CD1c-positive myeloid dendritic cell (primary cell): ENCODE data around the gene NCAPD2.
A peak's percentile ranks its signal among the peaks of the same experiment; 100 is the strongest.
"Not testable (repeated sequence)": the region's sequence is repeated elsewhere in the genome, so short reads cannot be mapped to it uniquely, and the experiment has no call there.

Source experiments
- DNase-seq: peaks from one replicate; pipeline ENCODE4 v3.0.0-alpha.2; 2016; ENCODE audit errors: extremely low spot score

Gene NCAPD2

GRCh38 chr12:6550294-6551062 is 56.6 kb downstream of the NCAPD2 start:
- peak; percentile 67 for DNase-seq

DNA sequence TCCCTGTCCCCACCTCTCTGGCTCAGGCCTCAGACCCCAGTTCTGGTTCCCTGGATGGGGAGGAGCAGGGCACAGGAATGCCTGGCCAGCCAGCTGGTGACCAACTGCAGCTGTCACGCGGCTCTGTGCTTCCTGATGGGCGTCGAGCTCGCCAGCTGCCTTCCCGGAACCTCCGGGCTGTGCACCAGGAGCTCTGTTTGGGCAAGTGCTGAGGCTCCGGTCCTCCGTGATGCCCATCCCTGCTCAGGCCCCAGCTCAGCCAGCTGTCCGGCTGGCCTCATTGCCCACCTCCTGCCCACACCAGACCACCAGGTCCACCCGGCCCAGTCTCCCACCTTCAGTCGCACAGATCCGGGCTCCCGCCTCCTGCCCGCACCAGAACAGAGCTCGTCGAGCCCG is 57.2 kb downstream of the NCAPD2 start:
- no peak for DNase-seq

GRCh38 chr12:6551496-6552139 is 57.7 kb downstream of the NCAPD2 start:
- no peak for DNase-seq

DNA sequence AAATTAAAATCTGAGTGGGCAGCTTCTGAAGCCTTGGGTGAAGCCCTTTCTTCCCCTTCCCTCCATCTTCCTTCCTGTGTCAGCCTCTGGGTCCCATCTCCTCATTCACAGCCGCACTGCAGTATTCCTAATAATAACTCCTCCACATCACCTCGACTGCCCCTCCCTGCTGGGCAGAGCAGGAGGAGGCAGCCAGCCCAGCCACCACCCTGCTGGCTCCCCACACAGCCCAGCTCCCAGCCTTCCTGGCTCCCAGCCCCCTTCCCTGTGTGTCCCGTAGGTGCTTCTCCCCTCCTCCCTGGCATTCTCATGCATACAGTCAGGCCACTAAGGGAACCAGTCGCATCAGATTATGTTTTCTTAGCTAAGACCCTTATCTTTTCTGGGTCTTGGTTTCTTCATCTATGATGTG is 58.2 kb downstream of the NCAPD2 start:
- DNase-seq, result no peak

DNA sequence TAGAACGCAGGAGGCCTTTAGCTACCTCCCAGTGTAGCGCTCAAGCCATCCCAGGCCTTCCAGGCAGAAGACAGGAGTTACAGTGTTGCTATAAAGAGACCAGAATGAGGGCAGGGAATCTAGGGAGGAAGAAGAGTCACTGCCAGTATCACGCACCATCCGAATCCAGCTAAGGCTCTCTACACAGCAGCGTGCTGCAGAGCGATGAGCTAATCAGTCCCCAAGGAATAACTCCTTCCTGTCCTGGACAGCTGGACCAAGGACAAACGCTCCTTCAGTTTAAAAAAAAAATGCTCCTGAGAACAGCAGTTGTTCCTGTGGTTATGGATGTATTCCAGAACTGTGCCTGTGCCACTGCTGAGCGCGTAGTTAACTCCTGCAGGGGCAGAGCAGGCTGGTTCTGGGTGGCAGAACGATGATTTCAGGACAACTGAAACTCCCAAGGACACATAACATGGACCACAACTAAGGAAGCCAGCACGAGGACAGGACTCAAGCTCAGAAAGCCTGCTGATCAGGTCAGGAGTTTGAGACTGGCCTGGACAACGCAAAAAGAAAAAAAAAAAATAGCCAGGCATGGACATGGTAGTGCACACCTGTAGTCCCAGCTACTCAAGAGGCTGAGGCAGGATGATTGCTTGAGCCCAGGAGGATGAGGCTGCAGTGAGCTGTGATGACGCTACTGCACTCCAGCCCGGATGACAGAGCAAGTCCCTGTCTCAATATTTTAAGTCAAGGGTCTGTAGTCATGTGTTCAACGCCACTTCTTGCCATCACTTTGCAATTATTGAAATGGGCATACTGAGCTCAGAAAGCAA is 59.4 kb downstream of the NCAPD2 start:
- DNase-seq, result no peak

GRCh38 chr12:6554168-6555017 is 60.5 kb downstream of the NCAPD2 start:
- peak; percentile 72 for DNase-seq

GRCh38 chr12:6555018-6555691 is 61.3 kb downstream of the NCAPD2 start:
- DNase-seq, result peak; percentile 66

- not testable (repeated sequence) for DNase-seq
Observed at GRCh38 chr12:6556496-6556817, 62.6 kb downstream of the NCAPD2 start.

GRCh38 chr12:6556857-6557256 is 63.0 kb downstream of the NCAPD2 start:
- no peak for DNase-seq

- DNase-seq, result peak; percentile 69
Observed at GRCh38 chr12:6558014-6558760, 64.3 kb downstream of the NCAPD2 start.

DNA sequence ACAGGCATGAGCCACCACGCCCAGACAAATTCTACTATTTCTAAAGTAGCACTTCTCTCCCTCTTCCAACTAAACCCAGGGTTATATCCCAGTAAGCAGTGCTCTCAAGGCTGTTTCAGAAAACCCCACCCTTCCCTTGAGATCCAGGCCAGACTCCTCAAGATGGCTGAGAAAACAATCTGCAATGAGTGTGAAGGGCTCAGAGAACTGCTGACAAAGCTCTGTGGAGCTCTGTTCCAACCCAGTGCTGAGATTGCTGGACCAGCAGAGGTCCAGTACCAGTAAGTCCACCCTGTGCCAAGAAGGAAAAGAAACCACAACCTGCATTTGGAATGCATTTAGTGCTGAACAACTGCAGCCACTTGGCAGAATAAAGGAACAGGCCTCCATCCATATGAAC is 65.6 kb downstream of the NCAPD2 start:
- DNase-seq, result no peak

DNA sequence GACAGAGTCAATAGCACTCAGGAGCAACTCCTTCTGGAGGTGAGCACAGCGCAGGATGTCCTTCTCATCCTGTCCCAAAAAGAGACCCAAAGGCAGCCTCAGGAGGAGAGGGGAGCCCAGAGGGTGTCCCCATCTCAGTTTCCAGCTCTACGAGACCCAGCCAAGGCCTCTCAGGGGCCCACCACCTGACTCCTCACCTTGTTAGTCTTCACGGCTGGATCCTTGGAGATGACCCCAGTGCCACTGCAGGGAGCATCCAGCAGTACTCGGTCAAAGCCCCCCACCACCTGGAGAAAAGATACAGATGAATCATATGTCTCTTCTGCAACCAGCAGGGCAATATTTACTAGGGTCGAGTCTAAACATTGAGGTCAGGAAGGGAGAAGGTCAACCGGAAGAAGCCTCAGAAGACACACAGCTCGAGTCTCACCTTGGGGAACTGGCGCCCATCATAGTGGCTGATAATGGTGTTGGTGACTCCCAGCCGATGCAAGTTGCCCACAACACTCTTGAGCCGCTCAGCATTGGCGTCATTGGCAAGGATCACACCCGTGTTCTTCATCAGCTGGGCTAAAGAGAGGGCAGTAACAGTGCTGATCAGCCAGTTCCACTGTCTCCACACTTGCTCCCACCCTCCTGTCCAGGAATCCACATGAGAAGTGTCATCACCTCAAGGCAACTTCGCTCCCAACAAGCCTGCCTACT is 66.8 kb downstream of the NCAPD2 start:
- no peak for DNase-seq

DNA sequence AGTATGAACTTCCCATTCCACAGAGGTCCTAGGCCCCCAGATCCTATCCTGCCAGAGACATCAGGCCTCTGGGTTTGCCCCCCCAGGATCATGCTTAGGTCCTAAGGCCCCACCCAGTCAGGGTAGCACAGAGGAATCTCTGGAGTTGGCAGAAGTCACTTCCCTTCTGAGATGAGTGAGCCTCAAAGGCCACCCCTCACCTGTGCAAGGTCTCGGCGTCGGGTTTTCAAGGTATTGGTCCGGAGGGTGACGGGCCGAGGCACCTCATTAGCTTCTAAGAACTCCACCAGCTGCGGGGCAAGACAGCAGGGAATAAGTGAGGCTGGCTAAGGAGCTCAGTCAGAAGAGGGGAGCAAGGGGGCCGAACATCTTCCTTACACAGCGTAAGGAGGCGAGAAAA is 69.0 kb downstream of the NCAPD2 start:
- DNase-seq, result no peak

DNA sequence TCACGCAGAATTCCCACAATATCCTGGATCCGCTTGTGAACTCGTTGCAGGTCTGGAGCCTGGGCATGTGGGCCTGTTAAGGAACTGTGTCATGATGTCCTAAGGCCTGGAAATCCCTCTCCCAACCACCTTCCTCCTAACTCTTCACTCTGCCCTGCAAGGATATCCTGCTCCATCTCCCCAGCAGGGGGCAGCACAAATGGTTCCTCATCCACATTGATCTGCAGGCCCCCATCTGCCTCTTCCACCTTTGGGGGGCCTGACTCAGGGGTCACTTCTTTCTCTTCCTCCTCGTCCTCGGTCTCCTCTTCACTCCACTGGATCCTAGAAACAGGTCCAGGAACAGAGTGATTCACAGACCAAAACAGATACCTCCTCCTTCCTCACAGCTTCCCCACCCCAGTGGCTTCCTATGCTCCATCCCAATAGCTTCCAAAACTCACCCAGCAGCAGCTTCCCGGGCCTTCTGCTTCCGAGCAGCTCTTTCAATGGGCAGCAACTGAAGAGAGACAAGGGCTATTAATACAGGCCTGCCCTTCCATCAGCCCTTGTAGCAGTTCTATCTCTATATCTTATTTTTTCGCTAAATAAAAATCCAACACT is 69.6 kb downstream of the NCAPD2 start:
- peak; percentile 67 for DNase-seq

DNA sequence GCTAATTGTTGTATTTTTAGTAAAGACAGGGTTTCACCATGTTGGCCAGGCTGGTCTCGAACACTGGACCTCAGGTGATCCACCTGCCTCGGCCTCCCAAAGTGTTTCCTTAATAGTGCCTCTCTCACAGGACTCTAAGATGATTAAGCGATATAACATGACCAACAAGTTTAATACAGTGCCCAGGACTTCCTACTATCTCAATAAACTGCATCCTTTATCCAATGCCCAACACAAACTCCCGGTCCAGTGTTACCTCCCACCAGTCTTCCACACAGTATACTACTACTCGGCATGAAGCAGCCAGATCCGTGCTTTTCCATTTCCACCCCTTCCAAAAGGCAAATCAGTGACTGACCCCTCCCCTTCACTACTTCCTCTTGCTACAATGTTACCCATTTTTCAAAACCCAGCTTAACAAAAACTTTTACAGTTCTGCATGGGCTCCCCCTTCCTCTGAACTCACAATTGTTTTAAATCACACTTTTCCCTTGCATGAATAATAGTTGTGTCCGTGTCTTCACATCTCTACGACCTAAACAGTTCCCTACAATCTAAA is 73.3 kb downstream of the NCAPD2 start:
- DNase-seq, result peak; percentile 39

DNA sequence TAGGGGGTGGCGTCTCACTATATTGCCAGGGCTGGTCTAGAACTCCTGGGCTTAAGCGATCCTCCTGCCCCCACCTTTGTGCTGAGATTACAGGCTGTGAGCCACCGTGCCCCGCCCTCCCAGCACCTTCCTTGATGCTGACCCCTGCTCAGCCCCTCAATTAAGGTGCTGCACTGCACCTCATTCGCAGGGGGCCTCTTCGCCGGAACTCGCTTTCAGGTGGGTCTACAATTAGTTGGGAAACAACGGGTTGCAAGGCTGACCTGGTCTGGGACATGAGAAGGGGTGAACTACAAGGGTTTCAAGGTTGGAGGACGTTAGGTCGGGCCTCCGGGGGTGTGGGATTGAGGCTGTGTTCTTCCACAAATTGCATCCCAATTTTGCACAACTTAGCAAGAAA is 75.4 kb downstream of the NCAPD2 start:
- DNase-seq, result no peak

GRCh38 chr12:6569786-6570185 is 75.9 kb downstream of the NCAPD2 start:
- no peak for DNase-seq

GRCh38 chr12:6570264-6570887 is 76.5 kb downstream of the NCAPD2 start:
- DNase-seq, result peak; percentile 20

GRCh38 chr12:6573001-6573400 is 79.1 kb downstream of the NCAPD2 start:
- no peak for DNase-seq
